Hypothalamus (tissue), 51 donors: ENCODE data around the gene SCYGR1.
"Not testable (repeated sequence)": the region's sequence is repeated elsewhere in the genome, so short reads cannot be mapped to it uniquely, and the experiment has no call there.

Source experiments
- DNase-seq, 51 donors: peaks; one replicate each; lab custom pipeline; 2025; lab: John Stamatoyannopoulos, UW

Gene SCYGR1

DNA sequence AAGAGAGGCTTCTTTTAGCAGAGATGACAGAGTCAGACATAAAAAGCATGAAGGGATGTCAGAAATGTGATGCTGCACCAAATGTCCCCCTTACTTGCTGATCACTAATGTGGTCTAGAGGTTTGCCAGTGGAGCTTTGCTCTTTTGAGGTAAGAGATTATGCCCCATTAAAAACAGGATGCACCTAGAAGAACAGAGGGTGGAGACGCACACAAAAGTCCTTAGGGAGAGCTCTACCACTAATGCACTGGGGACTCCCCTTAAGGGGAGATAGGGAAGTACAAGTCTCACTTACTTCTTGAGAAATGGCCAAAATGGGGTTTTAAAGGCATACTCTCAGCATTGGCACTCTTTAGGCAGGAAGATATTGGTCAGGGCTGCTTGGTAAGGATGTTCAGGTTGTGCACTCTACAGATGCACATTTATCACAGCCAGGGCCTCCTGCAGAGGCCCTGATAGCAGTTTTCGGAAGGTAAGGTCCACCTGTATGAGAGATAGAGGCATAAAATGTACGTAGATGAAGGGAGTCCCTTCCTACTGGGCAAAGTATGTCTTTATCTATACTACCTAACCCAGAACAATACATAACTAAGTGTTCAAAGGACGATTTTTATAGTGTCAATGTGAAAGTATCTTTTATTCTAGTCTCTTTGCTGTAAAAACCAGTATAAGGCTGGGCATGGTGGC, 17.0 kb upstream of the SCYGR1 start:
- DNase-seq, result no peak

- DNase-seq, result no peak
Observed at GRCh38 chr2:227402959-227403358, 15.2 kb upstream of the SCYGR1 start.

DNA sequence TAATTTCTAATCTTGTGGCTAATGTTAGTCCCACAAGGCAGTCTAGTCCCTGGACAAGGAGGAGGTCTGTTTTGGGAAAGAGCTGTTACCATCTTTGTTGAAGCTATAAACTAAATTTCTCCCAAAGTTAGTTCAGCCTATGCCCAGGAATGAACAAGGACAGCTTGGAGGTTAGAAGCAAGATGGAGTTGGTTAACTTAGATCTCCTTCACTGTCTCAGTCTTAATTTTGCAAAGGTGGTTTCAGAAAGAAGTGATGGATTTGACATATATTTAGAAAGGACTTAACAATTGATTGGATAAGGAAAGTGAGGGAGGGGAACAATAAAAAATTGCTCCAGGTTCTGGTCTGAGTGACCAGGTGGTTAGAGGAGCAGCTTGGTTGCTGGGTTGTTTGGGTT, 14.6 kb upstream of the SCYGR1 start:
- no peak for DNase-seq

GRCh38 chr2:227401550-227401949, 13.8 kb upstream of the SCYGR1 start:
- no peak for DNase-seq

GRCh38 chr2:227398684-227399670, 11.2 kb upstream of the SCYGR1 start:
- DNase-seq, result no peak

DNA sequence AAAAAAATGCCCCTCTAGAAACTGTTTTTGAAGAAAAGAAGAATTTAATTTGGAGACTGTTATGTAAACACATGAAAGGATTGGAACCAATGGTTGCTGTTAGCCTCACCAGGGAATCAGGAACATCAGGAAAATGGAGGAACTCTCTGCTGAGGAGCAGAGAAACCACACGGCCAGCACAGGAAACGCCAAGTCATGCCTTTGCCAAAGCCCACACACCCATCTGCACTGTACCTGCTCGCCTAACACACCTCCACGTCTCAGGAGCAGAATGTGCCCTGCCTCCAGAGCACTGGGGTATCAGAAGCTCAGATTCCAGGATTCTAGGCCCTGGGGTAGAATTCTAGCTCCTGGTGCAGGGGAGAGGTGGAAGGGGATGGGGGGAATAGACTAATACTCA, 9.8 kb upstream of the SCYGR1 start:
- no peak for DNase-seq

DNA sequence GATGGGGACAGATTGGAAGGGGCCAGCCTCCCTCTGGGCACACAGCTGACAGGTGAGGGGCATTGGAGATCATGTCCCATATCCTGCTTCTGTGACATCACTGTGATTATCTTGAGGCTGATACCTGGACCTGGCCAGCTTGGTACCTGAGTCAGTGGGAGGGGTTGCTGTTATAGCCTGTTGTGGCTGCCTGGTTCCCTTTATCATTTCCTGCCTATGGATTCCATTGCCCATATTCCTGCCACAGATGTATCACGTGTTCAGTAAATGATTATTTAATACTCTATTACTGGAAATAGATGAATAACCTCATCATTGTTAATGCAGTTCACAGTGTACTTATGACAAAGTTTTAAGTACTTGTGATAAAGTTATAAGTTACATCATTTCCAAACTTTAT, 7.8 kb upstream of the SCYGR1 start:
- no peak for DNase-seq

DNA sequence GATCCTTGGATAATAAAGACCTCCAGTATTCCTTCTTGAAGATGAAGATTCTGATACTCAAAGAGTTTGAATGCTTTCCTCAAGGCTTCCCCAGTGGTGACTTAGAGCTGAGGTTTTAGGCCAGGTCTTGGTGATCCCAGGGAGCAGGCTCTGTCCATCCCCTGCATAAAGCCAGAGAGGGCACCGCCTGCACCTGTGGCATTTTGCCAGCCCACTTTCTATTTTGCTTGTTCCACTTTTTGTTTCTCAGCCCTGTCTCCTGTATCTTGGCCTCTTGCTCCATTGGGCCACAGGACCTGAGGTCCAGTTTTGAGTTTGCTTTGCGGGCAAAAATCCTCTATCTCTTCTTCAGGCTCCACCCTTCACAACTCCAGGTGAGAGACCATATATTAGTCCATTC, 6.7 kb upstream of the SCYGR1 start:
- DNase-seq, result no peak

DNA sequence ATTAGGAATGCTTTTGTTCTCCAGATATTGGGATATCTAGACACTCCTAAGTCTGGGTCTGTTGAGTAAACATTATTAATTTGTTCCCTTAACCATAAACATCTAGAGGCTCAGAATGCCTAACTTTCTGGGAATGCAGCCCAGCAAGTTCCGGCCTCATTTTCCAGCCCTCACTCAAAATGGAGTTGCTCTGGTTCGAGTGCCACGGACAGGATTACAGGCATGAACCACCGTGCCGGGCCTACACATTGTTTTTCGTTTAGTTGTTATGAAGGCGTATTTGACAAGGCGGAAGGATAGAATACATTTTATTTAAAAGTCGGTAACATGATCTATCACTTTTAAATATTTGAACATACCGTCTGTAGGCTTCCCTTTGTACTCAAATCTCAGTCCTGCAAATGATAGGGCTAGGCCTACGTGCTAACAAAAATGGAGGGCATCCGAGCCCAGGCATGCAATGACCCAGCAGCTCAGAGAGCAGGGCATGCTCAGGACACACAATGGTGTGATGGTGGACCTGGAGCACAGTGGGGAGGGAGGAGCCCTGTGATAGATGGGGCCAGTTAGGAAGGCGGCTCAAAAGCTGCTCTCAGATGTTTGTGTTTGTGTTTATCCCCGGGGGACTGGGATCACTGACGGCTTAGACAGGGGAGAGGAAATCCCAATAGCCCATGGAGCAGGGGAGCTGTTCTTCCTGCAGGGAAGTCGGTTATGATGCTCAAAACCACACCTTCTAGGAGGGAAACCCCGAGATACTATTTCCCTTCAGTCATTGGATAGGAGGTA, 2.9 kb upstream of the SCYGR1 start:
- DNase-seq, result no peak

- no peak for DNase-seq
Observed at GRCh38 chr2:227389661-227390060, 1.9 kb upstream of the SCYGR1 start.

- no peak for DNase-seq
Observed at GRCh38 chr2:227389231-227389630, 1.5 kb upstream of the SCYGR1 start.

DNA sequence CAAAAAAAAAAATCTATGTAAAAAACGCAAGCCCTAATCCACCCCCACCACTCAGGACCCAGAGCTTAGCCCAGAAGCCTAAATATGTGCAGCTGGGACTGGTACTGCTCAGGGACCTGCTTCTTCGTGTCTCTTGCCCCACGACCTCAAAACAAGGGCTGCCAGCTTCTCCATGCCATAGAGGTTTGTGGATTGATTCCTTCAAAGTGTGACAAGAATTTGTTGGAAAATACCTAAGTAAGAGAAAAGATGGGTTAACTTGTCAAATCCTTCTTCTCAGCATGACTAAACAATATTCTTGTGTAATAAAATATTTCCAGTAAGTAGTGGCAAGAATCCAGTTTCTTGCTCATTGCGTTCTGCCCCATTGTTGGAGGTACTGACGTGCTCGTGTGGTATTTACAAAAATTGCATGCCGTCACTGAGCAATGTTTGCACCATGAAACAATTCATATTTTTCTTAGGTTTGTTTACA, 825 bp upstream of the SCYGR1 start:
- DNase-seq, result no peak

DNA sequence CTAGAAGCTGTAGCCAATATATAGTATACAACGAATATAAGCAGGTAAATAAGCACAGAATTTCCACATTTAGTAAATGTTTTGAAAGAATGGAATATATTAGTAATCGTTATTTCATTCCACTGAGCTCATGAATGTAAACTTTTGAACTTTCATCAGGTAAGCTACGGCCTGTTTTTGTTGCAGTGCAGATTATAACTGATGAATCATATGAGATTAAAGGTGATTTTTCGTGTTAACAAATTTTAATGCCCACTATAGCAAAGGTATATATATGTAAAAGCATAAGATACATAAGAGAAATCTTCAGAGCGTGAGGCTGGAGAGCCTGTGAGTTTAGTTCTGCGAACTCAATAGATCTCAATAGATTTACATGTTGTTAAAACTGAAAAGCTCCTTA, 1.1 kb downstream of the SCYGR1 start:
- no peak for DNase-seq

GRCh38 chr2:227383686-227384085, 4.1 kb downstream of the SCYGR1 start:
- no peak for DNase-seq

DNA sequence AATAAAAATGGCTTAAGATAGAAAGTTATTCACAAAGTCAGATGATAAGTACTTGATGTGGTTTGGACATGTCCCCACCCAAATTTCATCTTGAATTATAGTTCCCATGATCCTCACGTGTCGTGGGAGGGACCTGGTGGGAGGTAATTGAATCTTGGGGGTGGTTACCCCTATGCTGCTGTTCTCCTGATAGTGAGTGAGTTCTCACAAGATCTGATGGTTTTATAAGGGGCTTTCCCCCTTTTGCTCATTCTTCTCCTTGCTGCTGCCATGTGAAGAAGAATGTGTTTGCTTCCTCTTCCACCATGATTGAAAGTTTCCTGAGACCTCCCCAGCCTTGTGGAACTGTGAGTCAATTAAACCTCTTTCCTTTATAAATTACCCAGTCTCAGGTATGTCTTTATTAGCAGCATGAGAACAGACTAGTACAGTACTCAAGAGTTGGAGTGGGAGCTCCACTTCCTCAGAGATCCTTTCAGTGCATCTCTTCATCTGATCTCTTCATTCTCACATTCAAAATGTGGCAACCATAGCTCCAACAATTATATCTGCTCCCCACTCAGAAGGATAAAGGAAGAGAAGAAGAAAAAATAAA, 5.4 kb downstream of the SCYGR1 start:
- DNase-seq, result not testable (repeated sequence)

GRCh38 chr2:227379095-227379494, 8.7 kb downstream of the SCYGR1 start, which contains the start of gene TM4SF20:
Gene TM4SF20, minus strand, starts transcription at chr2:227379306. Its CDS starts 38 bp downstream, at chr2:227379268.
- DNase-seq, result no peak

DNA sequence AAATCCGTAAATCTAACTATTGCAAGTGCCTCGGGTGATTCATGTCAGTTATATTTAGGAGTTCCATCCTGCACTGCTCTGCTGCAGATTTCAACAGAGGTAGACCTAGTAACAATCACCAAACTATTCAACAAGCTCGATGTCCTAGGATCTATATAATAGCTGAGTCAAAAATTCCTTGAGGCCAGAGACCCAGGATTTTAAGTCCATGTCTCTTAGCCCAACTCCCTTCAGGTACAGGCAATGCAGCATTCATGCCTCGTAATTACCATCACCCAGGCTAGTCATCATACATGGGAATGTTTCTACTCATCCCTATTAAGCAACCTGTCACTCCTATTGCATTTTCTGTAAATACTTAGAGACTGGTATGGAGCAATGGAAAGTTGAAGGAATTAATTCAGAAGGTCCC, 9.4 kb downstream of the SCYGR1 start:
- no peak for DNase-seq

DNA sequence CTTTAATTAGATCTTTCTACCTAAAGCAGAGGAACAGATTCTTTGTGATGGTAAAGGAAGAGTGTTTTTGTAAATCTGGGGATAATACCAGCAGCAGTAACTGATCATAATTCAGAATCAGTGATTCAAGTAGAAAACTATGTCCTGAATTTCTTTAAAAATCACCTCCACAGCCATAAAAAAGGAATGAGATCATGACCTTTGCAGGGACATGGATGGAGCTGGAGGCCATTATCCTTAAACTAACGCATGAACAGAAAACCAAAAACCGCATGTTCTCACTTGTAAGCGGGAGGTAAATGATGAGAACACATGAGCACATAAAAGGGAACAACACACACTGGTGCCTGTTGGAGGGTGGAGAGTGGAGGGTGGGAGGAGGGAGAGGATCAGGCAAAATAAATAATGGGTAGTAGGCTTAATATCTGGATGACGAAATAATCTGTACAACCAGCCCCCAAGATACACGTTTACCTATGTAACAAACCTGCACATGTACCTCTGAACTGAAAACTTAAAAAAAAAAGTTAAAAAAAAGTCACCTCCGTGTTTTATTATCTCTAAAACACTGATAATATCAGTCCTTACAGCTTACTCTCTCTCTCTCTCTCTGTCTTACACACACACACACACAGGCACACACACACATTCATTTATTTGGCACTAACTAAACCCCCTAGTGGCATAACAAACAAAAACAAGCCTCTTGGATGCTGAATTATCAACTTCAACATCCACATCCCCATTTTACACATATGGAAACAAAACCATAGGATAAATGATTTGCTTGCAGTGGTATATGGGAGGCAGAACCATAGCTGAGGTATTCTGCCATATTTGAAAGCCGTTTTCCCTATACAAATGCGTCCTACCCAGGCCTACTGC, 10.0 kb downstream of the SCYGR1 start:
- no peak for DNase-seq

DNA sequence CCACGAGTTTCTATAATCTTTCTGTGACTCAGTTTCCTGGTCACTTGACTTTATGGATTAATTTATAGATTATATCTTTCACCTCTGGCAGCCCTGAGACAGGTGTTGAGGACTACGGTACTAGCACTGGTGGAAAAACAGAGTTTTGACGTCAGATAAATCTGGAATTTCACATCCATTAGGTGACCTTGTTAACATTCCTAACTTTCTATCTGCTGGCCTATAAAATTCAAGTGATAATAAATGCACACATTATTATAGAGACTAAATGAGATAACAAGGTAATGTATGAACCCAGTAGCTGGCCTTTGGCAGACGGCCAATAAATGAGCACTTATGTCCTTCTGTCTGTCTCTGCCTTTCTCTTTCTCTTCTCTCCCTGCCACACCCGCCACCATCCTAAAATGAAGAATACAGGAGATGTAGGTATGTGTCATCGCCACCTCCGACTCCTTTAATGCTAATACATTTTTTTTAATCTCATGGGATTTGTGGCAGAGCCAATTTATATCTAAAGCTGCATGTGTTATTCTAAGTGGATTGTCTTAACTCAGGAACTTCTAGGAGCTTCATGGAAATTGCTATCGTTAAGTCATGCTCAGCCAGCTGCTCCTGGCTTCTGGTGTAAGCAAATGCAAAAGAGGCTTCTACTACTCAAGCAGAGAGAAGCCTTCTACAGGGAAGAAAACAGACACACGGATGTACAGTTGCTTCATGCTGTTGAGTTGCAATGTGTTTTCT, 10.9 kb downstream of the SCYGR1 start:
- DNase-seq, result no peak
